Aorta (tissue), 4 donors: ENCODE results near the gene WDFY4. TPM values are rescaled to one million over a fixed set of nuclear protein-coding genes. Genes with fewer than 3 reads are reported as not detected.

ENCODE experiments used
- microRNA-seq, 2 donors: library from miRNA; unstranded; fragments of <30 nt; microRNA quantifications; one replicate each; pipeline ENCODE4 v1.2.0, GENCODE V29; 2020
- polyA plus RNA-seq, 2 donors: library from polyadenylated mRNA; stranded (reverse); fragments of 200-250 nt; gene quantifications; one replicate each; pipeline ENCODE4 v1.2.3, GENCODE V29; 2013
- total RNA-seq, 2 donors: library from RNA; stranded (reverse); fragmentation: NEBNext Ultra II Directional; extraction: Animal tissue kit (Norgen Biotek cat#: 25700); gene quantifications; one replicate each; pipeline ENCODE4 v1.2.1, GENCODE V29; 2021
- donor health status: healthy with polysubstance abuse.
- donor health status: Bipolar disorder and iron deficiency.
- donor health status: DM: no; HTN: no; CAD: no.
- donor health status: DM: yes; HTN: yes; CAD: no.

The WDFY4 gene
- total and polyA plus RNA-seq, 4 donors = 0.54 to 15.0 (median 4.6) TPM

Small RNAs within 50 kb of the gene (microRNA-seq; reads per million reads assigned to microRNA genes)
- 0 reads per million in 2 donors for gene MIR4294

Other genes with a start within 250 kb of the WDFY4 start
- gene ARHGAP22, start 79.8 kb upstream of the WDFY4 start, total RNA-seq = 10 to 100 TPM; 19.1 to 29.1 TPM
- gene ARHGAP22, start 79.8 kb upstream of the WDFY4 start, polyA plus RNA-seq = 10 to 100 TPM in 1 of 2 donors, 1 to 10 TPM in 1; 6.1 to 15.1 TPM